Eye (tissue), 1 donor: ENCODE measurements around the gene HDLBP.
"Not testable (repeated sequence)": the region's sequence is repeated elsewhere in the genome, so short reads cannot be mapped to it uniquely, and the experiment has no call there.

Experiments used
- DNase-seq: peaks from one replicate; pipeline ENCODE4 v3.0.0-alpha.2; 2015

Gene HDLBP

GRCh38 chr2:241207151-241207550 lies 108.3 kb downstream of the HDLBP start:
- no peak for DNase-seq

- DNase-seq, result no peak
Observed at GRCh38 chr2:241205086-241205485, 110.4 kb downstream of the HDLBP start.

- DNase-seq, result no peak
Observed at GRCh38 chr2:241204490-241204889, 111.0 kb downstream of the HDLBP start.

- no peak for DNase-seq
Observed at GRCh38 chr2:241204010-241204384, 111.5 kb downstream of the HDLBP start.

- DNase-seq, result no peak
Observed at GRCh38 chr2:241203218-241204009, 112.1 kb downstream of the HDLBP start.

- DNase-seq, result no peak
Observed at GRCh38 chr2:241202681-241203080, 112.8 kb downstream of the HDLBP start.

- no peak for DNase-seq
Observed at GRCh38 chr2:241202268-241202585, 113.2 kb downstream of the HDLBP start.

GRCh38 chr2:241201445-241202267 lies 113.8 kb downstream of the HDLBP start:
- no peak for DNase-seq

GRCh38 chr2:241200822-241201395 lies 114.6 kb downstream of the HDLBP start:
- DNase-seq, result no peak

- no peak for DNase-seq
Observed at GRCh38 chr2:241199897-241200821, 115.3 kb downstream of the HDLBP start.

GRCh38 chr2:241199286-241199685 lies 116.2 kb downstream of the HDLBP start:
- no peak for DNase-seq

- DNase-seq, result no peak
Observed at GRCh38 chr2:241198381-241199279, 116.8 kb downstream of the HDLBP start.

- no peak for DNase-seq
Observed at GRCh38 chr2:241197947-241198346, 117.5 kb downstream of the HDLBP start.

GRCh38 chr2:241197246-241197645 lies 118.2 kb downstream of the HDLBP start:
- not testable (repeated sequence) for DNase-seq

GRCh38 chr2:241195506-241196130 lies 119.9 kb downstream of the HDLBP start:
- no peak for DNase-seq

- DNase-seq, result no peak
Observed at GRCh38 chr2:241194811-241195210, 120.7 kb downstream of the HDLBP start.

- no peak for DNase-seq
Observed at GRCh38 chr2:241193271-241193670, 122.2 kb downstream of the HDLBP start.

- DNase-seq, result no peak
Observed at GRCh38 chr2:241191081-241191480, 124.4 kb downstream of the HDLBP start.

GRCh38 chr2:241190291-241190981 lies 125.0 kb downstream of the HDLBP start:
- DNase-seq, result no peak

- no peak for DNase-seq
Observed at GRCh38 chr2:241189856-241190201, 125.6 kb downstream of the HDLBP start.
